HEK293 (cell line): Measurements from ENCODE around the gene TMEM88.

Source experiments
- CTCF ChIP-seq: fragments of 450-650 bp; formaldehyde crosslinking; IDR thresholded peaks from 2 replicates; pipeline ENCODE4 v1.5.1; 2016; ENCODE audit warnings: missing biosample characterization, missing genetic modification characterization
- KLF8 ChIP-seq: fragments of 450-650 bp; formaldehyde crosslinking; IDR thresholded peaks from 2 replicates; pipeline ENCODE4 v1.5.1; 2016; ENCODE audit warnings: missing biosample characterization, missing genetic modification characterization
- REST ChIP-seq: fragments of 450-650 bp; formaldehyde crosslinking; IDR thresholded peaks from 2 replicates; pipeline ENCODE4 v1.5.1; 2016; ENCODE audit warnings: missing biosample characterization, missing genetic modification characterization
- YY1 ChIP-seq: fragments of 450-650 bp; formaldehyde crosslinking; IDR thresholded peaks from 2 replicates; pipeline ENCODE4 v1.5.1; 2018; ENCODE audit warnings: missing biosample characterization, missing genetic modification characterization
- ZBTB26 ChIP-seq: fragments of 450-650 bp; formaldehyde crosslinking; optimal IDR thresholded peaks from 2 replicates; pipeline ENCODE3; 2016; ENCODE audit warnings: missing biosample characterization, mild to moderate bottlenecking, missing genetic modification characterization
- ZNF146 ChIP-seq: fragments of 450-650 bp; formaldehyde crosslinking; IDR thresholded peaks from 2 replicates; pipeline ENCODE4 v1.5.1; 2016; ENCODE audit warnings: missing biosample characterization, missing genetic modification characterization
- ZNF239 ChIP-seq: fragments of 450-650 bp; formaldehyde crosslinking; IDR thresholded peaks from 2 replicates; pipeline ENCODE4 v1.5.1; 2016; ENCODE audit warnings: missing biosample characterization, missing genetic modification characterization
- ZNF274 ChIP-seq, 2 experiments: fragments of 200-500 bp in 1 of 2; fragments of 450-650 bp in 1 of 2; sonication (Bioruptor generic) in 1 of 2; formaldehyde crosslinking in 1 of 2; IDR thresholded peaks; 2 replicates each; pipeline versions ENCODE4 v1.5.1 to v1.6.1; 2014 to 2016; ENCODE audit warnings: borderline replicate concordance in 1 of 2, inconsistent platforms in 1 of 2, low read length in 1 of 2, missing biosample characterization in 1 of 2, missing genetic modification characterization in 1 of 2
- ZSCAN16 ChIP-seq: fragments of 450-650 bp; formaldehyde crosslinking; IDR thresholded peaks from 2 replicates; pipeline ENCODE4 v1.5.1; 2016; ENCODE audit warnings: missing biosample characterization, missing genetic modification characterization
- ZSCAN5A ChIP-seq: fragments of 450-650 bp; formaldehyde crosslinking; IDR thresholded peaks from 2 replicates; pipeline ENCODE4 v1.5.1; 2016; ENCODE audit warnings: missing biosample characterization, missing genetic modification characterization

GRCh38 chr17:7859028-7859427, 4.2 kb downstream of the TMEM88 start:
- TF ChIP-seq ZNF274 (IDR thresholded peaks at IDR 0.05; ENCODE audit: low read length) (no peak), ZNF274 (tag by site-specific recombination; IDR thresholded peaks at IDR 0.05; ENCODE audit: borderline replicate concordance) (no peak), ZSCAN5A (tag by site-specific recombination) (no peak), CTCF (tag by site-specific recombination) (no peak), KLF8 (tag by site-specific recombination) (no peak), ZNF239 (tag by site-specific recombination) (no peak), ZNF146 (tag by site-specific recombination) (no peak), YY1 (tag by site-specific recombination) (no peak), REST (tag by site-specific recombination) (no peak), ZSCAN16 (tag by site-specific recombination) (no peak), ZBTB26 (tag by site-specific recombination) (no peak)
